GDM1 (cell line): ENCODE results near the gene FAM163A.
"Not testable (repeated sequence)": the region's sequence is repeated elsewhere in the genome, so short reads cannot be mapped to it uniquely, and the experiment has no call there.

Experiments
- DNase-seq: peaks from one replicate; lab custom pipeline; 2025; lab: John Stamatoyannopoulos, UW

Gene FAM163A

DNA sequence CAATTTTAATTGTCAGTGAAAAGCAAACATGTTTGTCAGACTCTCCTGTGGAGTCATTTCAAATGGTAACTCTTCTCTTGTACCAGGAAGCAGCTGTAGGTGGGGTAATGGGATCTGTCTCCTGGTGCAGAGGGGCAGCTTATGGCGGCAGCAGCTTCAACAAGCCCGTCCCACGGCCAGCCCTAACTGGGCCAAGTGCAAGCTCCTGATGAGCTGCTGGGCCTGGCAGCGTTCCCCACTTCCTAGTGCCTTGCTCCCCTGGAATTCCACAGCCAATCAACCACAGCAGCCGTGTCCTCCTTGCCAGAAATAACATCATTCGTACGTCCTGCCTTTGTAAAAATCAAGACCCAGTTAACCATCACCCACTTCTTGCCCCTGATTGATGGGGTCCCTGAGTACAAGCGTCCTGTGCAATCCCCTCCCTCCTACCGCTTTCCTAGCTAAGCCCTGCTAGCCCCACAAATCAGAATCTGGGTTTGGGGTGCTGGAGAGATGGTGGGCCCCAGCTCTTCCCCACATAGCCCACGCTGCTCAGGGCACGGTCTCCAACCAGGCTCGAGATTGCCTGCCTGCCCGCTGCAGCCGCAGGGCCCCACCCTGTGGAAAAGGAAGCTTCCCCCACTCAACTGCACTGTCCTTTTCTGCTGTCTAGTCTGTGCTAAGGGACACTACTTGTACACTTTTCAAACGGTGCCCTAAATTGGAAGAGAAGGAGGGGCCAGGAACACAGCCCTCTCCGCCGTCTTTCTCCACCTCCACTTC is 73.3 kb downstream of the FAM163A start:
- DNase-seq: no peak

DNA sequence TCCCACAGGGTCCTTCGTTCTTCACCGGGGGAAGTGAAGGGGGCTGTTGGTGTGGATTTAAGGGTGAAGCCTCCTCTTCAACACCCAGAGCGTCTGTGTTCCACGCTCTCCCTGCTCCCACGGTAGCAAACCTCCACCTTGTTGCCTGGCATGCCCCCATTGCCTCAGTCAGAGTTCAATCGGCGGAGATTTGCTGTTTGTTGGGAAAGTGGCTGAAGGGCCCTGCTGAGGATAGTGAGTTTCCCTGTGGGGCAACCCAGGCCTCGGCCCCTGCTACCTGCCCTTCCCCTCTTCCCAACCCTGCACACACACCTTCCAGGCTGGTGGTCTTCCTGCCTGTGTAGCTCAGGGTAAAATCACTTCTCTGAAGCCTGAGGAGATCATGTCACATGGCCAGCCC is 74.0 kb downstream of the FAM163A start:
- DNase-seq: no peak

DNA sequence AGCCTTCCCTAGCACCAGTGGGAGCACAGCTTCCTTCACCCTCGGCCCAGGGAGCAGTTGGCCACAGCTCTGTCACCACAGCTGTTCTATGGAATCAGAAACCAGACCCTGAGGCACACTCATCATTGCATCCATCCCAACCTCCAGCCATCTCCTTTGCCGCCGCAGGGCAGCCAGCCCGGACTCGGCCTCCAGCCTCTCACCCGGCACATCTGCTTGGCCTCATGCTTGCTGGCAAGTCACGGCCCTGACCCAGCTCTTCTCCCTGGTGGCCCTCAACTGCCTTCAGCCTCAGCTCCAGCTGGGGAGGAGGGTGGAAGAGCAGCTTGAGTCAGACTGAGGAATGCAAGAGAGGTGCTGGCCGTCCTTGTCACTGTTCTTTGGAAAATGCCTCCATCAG is 74.7 kb downstream of the FAM163A start:
- no peak for DNase-seq

DNA sequence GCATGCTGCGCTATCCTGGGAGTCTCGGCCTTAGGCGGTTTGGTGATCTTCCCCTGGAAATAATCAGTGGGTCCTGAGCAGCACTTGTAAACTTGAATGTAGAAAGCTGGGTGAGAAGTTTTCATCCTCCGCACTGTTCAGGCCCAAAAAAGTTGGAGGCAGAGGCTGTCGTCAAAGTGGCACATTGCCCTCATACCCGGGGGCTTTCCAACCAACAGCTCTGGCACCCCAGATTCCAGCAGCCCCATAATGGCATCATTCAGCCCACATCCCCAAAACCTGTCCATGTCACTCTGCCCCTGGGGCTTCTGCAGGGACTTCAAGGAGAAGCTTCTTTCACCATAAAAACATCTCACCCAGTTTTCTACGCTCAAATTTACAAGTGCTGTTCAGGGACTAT is 75.2 kb downstream of the FAM163A start:
- DNase-seq: no peak

DNA sequence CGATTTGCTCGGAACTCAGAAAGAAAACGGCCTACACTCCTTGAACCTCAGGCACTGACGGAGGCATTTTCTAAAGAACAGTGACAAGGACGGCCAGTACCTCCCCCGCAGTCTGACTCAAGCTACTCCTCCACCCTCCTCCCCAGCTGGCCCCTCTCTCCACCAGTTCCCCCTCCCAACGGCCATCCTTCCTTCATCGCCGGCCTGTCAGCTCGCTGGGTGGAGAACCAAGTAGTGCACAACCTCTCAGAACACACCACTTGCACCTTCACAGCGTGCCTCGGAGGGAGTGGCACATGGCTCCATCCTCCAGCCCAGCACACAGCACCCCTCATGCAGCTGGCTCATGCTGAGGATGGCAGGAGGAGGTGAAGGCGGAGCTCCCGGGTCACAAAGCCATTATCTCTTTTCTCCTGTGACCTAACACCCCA is 75.7 kb downstream of the FAM163A start:
- DNase-seq: no peak

DNA sequence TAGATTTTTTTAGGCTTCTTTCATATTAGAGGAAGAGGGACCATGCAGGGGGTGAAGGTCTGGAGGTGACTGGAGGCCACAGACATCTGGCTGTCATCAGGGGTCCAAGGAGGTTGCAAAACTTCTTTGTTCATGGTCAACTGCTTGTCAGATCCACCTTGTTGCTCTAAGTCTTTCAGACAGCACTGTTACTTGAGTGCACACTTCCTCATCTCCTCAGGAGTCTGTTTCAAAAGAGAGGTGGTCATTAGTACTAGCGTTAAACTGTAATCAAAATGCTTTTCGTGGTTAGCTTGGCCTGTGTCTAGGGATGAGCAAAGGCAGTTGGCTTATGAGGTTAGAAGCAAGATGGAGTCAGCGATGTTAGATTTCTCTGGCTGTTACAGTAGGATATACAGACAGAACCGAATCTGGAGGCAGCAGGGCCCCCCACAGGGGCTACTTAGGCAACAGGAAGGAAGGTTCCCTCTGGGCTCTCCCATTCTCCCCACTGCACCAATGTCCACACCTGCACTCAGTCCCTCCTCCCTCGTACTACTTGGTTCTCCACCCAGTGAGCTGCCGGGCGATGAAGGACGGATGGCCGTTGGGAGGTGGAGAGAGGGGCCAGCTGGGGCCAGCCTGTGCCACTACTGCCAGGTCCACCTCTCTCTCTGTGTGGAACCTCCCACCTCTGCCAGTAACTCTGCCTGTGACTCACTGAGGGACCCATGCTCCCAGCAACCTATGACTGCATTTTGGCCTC is 77.3 kb downstream of the FAM163A start:
- no peak for DNase-seq

DNA sequence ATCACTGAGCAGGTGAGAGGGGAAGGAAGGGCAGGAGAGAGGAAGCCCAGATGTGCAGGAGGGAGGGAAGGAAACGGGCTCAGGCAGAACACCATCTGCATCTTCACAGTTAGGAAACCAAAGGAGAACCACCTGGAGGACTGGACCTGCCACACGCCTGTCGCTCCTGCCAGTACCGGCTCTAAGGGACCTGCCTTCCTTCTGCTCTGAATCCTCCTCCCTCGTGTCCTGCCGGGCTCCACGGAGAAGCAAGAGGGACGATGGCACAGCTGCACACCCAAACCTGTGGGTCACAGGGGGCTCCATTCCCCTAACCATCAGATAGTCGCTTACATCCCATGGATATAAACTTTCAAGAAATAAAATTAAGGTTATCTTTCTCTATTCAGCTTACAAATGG is 78.4 kb downstream of the FAM163A start:
- DNase-seq: no peak

DNA sequence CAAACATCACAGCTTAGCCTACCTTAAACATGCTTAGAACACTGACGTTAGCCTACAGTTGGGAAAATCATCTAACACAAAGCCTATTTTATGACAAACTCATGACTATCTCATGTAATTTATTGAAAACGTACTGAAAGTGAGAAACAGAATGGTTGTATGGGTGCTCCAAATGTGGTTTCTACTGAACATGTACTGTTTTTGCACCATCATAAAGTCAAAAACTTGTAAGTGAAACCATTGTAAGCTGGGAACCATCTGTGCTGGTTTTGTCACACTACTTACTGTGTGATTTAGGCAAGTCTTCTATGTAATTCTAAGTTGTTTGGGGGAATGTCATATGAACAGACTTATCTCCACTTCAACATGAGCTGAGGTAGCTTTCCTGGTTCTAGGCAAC is 79.0 kb downstream of the FAM163A start:
- DNase-seq: no peak

DNA sequence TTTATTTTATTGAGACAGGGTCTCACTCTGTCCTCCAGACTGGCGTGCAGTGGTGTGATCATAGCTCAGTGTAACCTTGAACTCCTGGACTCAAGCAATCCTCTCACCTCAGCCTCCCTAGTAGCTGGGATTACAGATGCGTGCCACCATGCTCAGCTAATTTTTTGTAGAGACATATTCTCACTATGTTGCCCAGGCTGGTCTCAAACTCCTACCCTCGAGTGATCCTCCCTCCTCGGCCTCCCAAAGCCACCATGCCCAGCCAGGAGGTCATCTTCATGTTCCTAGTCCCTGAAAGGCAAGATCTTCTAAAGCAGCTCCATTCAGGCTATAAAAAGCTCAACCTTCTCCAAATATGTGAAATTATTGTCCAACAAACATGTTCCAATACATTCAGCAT is 80.6 kb downstream of the FAM163A start:
- no peak for DNase-seq

DNA sequence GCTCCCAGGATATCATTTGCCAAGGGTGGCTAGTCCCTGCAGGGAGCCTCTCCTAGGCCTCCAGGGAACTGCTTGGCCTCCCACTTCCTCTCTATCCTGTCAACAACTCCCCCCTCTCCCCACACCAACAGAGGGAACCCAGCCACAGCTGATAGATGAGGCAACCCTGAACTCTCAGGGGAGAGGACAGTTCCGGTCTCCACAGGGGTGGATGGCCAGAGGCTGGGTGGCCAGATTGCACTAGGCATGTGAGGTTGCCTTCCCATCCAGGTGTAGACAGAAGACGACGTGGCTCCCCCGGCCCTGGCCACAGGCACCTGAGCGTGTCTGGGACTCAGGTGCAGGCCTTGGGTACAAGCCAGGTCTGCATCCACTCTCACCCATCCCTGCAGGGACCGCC is 81.2 kb downstream of the FAM163A start:
- DNase-seq: no peak

DNA sequence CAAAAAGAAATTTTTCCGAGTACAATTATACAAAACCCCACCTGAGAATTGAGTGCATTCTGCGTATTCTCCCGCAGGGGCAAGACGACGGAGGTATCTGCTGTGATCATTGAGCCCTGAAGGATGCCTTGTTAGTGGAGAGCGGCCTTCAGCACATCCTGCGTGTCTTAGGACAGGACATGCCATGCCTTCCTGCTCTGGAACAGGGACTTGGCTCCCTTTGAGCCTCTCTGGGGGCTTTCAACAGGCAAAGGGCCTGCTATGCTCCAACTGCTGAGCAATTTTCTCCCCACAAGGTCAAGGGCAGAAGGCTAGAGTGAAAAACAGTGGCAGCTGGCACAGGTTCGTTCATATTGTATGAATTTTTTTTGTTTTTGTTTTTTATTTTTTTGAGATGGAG is 82.1 kb downstream of the FAM163A start:
- DNase-seq: no peak

DNA sequence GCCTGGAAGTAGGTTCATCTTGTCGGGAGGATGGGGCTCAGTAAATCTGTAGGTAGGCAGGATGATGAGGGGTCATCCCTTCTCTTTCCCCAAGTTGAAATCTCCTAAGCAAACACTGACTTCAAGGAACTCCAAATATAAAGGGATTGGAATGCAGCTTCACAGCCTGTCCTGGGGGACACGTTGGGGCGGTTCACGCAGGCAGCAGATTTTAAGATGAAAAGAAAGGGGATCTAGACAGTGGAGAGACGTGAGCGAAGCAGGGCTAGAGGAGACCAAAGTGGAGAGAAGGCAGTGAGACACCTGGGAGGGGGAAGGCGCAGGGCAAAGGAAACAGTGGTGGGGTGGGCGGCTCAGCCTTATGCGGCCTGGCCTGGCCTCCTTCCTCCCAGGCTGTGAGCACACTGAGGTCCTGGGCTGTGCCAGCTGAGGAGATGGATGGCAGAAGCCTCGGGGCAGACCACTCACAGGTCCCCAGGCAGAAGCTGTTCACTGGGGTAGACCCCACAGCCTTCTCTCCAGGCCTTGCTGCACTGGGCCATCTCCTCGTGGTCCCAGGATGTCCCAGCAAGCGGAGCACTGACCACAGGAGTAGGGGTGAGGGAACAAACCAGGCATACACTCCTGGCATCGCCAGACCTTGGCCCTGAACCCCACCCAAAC is 82.8 kb downstream of the FAM163A start:
- DNase-seq: no peak

DNA sequence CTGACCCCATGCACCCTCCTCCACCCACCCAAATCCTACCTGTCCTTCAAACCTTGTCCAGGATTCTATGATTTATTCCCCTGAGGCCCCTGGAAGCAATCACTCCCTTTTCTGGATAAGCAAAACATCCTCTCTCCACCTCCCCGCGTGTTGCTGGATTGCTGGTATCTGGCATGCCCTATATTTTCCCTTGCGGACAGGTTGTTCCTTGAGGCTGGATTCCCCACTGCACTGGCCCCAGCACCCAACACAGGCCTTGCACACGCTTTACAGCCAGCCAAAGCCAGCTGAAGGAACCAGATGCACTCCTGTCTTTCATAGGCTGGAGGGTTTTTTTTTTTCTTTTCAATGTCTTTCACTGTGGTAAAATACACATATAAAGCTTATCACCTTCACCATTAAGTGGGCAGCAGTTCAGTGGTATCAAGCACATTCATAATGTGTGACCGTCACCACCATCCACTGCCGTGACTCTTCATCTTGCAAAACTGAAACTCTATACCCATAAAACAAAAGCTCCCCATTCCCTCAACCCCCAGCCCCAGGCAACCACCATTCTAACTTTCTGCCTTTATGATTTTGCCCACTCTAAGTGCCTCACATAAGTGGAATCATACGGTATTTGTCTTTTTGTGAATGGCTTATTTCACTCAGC is 83.7 kb downstream of the FAM163A start:
- no peak for DNase-seq

DNA sequence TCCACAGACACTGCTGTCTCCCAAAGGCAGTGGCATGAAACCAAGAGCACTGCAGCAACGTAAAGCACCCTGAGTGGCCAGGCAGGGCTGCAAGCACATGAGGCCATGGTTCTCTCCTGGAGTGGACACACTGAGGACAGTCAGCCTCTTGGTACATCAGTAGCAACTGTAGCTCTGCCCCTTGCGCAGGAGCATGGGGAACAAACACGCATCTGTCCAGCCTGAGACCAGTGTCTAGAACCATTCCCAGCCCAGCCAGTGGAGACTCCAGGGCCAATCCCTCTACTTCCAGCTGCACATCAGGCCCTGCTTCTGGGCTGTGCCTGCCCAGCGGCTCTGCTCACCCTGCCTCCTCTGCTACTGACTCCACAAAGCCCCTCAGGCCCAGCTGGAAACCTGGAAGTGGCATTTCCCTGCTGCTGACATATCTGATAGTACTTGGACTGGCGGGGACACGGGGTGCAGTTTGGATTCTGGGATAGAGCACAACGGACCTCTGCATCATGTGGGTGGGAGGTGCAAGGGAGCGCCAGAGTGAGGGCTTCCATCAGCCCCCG is 85.5 kb downstream of the FAM163A start:
- no peak for DNase-seq

DNA sequence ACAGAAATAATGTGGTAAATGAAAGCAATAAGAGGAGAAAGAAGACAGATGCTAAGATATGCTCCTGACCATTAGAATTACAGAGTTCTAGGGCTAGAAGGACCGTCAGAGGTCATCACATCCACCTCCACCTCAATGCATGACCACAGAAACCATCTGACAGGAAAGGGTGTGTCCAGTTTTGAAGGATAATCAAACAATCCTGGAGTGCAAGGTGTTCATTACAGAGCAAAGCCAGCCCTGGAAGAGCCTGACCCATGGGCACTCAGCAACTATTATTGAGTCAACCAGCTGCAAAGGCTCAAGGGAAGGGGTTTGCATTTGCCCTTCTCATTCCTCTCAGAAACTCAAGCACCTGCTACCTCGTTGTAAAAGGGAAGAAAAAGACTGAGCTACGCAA is 88.1 kb downstream of the FAM163A start:
- no peak for DNase-seq

DNA sequence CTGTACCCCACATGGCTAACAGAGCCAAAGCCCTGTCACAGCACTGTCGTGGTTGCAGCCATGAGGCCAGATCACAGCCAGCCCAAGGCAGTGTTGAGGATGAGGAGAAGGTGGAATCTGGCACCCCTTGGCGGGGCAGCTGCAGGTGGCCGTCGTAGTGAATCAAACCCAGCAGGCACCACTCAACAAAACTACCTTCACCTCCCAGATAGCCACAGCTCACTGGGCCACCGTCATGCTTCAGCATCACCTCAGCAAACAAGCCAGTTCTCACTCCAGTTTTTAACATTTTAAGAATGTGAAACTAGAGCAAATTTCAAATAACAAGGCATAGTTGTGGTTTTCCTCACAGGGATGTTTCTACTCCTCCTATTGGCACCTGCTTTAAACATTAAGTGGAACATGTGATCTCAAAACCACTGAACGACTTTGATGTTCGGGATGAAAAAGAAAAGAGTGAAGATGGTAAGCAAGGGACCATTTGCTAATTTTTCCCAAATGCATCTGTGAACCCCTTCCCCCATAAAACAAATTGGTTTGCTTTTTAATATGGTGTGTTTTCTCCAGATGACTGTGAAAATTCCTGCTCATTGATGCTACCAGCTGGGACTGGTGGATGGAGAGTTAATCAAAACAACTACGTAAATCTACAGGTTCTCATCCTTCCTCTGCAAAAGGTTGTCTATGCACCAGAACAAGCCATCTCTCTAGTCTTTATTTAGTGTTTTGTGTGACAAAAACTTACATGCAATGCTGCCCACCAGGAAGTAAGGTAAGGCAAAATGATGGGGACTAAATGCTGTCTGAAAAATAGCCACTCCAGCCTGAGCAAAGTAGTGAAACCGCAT is 89.0 kb downstream of the FAM163A start:
- no peak for DNase-seq

DNA sequence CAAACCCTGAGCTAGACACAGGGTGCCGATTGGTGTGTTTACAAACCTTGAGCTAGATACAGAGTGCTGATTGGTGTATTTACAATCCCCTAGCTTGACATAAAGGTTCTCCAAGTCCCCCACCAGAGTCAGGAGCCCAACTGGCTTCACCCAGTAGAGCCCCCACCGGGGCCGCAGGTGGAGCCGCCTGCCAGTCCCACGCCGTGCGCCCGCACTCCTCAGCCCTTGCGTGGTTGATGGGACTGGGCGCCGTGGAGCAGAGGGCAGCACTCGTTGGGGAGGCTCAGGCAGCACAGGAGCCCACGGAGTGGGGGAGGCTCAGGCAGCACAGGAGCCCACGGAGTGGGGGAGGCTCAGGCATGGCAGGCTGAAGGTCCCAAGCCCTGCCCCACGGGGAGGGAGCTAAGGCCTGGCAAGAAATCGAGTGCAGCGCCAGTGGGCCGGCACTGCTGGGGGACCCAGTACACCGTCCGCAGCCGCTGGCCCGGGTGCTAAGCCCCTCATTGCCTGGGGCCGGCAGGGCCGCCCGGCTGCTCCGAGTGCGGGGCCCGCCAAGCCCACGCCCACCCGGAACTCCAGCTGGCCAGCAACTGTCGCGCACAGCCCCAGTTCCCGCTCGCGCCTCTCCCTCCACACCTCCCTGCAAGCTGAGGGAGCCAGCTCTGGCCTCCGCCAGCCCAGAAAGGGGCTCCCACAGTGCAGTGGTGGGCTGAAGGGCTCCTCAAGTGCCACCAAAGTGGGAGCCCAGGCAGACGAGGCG is 93.8 kb downstream of the FAM163A start:
- not testable (repeated sequence) for DNase-seq

DNA sequence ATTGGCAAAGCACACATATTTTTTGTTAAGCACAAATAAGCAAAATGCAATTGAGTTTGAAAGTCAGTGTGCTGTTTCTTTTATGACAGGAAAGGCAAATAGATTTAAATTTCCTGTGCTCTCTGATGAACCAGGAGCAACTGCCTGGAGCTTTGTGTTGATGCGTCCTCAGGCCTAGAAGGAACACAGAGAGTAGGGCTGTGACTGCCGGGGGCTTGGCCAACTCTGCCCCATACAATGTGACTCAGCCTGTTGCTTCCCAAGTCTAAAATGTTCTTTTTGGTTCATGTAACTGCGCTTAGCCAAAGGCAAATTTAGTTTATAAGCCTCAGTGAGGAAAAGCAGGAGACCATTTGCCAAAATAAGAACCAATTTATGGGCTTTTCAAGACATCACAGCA is 97.0 kb downstream of the FAM163A start:
- DNase-seq: no peak

DNA sequence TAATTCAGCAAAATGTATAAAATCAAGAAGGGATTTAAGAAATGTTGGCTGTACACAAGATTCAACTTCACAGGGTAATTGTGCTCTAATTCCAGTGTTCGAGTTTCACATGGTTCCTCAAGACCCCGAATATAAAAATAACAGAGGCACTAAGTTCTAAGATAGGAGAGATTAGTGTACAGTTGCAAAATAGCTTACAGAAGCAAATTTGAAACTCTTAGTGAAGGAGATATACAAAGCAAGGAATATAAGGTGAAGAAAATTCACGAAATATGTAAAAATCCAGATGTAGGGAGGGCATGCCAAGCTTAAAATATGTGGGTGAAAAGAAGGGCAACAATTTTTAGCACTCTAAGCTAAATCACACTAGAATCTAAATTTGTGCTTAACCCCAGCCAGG is 105.1 kb downstream of the FAM163A start:
- no peak for DNase-seq

DNA sequence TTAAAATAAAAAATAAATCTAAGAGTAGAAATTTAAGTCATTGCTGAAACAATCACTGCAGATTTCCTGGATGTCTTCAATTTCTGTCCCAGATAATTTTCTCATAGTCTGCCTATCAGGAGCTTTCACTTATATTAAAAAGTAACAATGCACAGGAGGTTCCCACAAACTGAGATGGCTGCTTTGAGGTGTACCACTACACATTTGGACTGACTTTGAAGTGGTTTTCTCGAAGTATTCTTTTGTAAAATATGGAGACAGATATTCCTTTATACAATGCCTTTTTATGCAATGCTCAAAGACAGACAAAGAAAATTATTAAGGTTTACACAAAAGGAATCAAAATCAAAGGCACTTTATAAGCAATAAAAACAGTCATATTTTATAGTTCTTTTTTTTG is 110.0 kb downstream of the FAM163A start:
- DNase-seq: no peak

DNA sequence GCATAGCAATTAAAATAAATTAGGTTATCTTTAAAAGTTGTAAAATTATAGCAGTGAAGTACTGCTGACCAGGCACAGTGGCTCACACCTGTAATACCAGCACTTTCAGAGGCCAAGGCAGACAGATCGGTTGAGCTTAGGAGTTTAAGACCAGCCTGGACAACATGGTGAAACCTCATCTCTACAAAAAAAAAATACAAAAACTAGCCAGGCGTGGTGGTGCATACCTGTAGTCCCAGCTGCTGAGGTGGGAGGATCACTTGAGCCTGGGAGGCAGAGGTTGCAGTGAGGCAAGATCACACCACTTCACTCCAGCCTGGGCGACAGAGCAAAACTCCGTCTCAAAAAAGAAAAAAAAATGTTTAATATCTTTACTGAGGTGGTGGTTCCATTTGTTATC is 112.7 kb downstream of the FAM163A start:
- DNase-seq: not testable (repeated sequence)
